SK-N-SH (cell line): ENCODE measurements around the gene PPP1R1A.

ENCODE experiments used
- POLR2AphosphoS5 ChIP-seq: IDR thresholded peaks from 2 replicates; pipeline ENCODE4 v1.6.1; 2012; ENCODE audit warnings: low read depth, low read length
- TF ChIP-seq, protein P1 (sequence below): fragments of 200-600 bp; sonication (generic); IDR thresholded peaks from 2 replicates; pipeline ENCODE4 v1.6.1; 2017; ENCODE audit warnings: antibody characterized with exemption, mild to moderate bottlenecking, moderate library complexity

DNA sequence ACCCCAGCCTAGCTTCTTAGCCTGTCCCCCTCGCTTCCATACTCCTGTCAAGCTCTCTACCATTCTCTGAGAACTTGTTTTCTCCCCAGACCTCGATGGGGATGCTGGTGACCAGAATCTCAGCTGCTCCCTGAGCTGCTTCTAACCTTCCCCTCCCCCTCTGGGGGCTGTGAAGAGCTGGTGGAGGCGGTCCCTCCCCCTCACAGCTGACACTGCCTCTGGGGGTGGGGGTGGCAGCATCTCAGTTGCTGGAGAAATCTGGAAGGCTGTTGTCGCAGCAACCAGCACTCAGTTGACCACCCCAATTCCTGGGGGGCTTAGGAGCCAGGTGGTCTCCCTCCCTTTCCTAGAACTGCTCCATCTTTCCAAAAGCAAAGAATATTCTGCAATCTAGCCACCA, 4.7 kb downstream of the PPP1R1A start:
- TF ChIP-seq POLR2AphosphoS5: no peak
- TF ChIP-seq, protein P1, sequence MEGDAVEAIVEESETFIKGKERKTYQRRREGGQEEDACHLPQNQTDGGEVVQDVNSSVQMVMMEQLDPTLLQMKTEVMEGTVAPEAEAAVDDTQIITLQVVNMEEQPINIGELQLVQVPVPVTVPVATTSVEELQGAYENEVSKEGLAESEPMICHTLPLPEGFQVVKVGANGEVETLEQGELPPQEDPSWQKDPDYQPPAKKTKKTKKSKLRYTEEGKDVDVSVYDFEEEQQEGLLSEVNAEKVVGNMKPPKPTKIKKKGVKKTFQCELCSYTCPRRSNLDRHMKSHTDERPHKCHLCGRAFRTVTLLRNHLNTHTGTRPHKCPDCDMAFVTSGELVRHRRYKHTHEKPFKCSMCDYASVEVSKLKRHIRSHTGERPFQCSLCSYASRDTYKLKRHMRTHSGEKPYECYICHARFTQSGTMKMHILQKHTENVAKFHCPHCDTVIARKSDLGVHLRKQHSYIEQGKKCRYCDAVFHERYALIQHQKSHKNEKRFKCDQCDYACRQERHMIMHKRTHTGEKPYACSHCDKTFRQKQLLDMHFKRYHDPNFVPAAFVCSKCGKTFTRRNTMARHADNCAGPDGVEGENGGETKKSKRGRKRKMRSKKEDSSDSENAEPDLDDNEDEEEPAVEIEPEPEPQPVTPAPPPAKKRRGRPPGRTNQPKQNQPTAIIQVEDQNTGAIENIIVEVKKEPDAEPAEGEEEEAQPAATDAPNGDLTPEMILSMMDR: no peak
